GM18867 (cell line): ENCODE results near the gene FAM98B.
A peak's percentile ranks its signal among the peaks of the same experiment; 100 is the strongest.

Experiments used
- ATAC-seq: cut with Tn5 transposase; IDR thresholded peaks from one replicate; pipeline ENCODE4 v1.9.1; 2021; ENCODE audit warnings: mild to moderate bottlenecking, moderate library complexity; ENCODE audit not compliant: unreplicated experiment

The FAM98B gene

DNA sequence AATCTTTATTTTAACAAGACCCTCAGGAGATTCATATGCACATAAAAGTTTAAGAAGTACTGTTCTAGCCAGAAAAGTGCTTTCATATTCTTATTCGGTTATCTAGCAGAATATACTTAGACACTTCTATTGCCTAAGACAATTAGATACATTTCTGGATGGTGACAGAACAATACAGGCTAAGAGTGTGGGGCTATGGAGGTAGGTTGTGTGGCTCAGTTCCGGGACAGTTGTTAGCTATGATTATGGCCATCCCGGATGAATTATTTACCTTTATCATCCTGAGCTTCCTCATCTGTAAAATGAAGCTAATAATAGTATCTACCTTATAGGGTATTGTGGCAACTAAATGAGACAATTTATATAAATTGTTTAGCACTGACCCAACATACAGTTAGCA, 6.6 kb downstream of the FAM98B start:
- ATAC-seq: no peak

DNA sequence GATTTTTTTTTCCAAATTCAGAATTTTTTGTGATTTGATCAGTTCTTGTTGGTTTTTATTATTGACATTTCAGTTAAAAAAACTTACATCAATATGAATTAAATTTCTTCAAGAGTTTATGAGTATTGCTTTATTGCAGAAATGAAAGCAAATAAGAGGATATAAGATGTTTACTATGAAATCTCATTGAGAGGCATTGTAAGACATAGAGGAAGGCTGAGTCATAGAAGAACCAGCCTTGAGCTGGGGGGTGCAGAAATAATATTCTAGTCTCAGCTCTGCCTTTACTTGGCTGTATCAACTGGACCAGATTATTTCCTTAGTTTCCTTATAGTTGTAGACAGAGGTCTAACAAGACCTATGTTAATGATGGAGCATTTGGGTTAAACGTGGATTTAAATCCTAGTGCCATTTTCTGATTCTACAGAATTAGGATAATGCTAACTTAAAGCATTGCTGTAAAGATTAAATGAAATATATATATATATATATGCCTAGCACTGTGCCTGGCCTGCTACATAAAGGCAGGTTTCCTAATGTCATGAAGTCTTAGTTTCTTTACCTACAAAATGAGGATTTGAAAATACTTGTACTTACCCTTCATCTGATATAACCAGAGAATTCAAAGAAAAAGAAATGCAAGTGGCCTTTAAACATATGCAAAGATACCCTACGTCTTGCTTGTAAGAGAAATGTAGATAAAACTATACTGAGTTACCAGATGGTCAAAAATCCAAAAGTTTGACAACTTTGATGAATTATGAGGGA, 7.3 kb downstream of the FAM98B start:
- peak; percentile 86 for ATAC-seq

DNA sequence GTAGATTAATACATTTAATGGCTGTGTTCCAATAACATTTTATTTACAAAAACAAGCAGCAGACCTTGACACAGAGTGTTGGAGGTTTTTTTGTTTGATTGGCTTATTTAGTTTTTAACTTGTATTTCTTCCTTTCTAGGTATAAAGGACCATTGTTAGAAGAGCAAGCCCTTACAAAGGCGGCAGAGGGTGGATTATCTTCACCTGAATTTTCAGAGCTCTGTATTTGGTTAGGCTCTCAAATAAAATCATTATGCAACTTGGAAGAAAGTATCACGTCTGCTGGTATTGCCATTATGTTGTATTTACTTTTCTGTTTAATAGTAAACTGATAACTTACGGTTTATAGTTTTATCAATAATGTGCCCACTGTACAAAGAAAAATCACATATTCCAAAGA, 10.0 kb downstream of the FAM98B start:
- no peak for ATAC-seq

DNA sequence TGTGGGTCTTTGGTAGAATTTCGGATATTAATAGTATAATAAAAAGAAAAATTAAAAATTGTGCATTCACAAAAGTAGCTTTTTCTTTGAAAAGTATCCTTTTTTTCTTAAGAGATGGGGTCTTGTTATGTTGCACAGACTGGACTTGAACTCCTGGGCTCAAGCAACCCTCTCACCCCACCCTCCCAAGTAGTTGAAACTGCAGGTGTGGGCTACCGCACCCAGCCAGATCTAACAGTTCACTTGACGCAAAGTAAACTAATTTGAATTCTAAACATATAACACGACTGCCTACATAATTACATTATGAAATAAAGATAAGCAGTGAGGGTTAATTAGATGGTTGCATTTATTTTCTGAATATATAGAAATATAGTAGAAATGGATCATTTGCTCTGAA, 10.7 kb downstream of the FAM98B start:
- ATAC-seq: no peak

DNA sequence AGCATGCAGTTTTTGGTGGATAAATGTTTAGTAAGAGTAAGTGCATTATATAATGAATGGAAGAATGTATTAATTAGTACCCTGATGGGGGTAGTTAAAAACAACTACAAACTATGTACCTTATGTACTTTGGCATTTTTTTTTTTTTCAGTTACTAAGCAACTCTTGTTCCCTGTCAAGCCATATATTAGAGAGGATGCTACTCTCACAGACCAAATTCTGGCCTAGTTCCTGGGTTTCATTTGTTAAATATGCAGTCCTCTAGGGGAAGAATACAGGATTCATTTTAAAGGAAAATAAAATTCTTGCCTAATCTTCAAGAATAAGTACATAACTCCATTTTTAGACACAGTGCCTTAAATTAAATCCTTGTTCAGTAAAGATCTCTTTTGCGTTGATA, 16.9 kb downstream of the FAM98B start:
- ATAC-seq: no peak

DNA sequence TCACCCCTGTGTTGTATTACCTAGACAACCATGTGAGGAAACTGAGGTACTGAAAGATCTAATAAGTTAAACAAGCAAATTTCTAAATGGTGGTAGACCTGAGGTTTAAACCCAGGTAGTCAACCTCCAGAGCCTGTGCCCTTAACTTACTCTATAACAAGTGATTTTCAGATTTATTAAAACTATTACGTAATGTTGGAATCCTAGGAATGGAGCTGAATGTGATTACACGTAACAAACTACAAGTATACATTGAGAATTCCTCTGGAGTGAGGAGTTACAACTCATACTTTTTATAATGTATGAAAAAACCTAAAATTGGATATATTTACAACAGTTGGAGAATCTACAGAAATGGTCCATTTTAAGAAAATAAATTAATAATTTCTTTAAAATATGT, 18.0 kb downstream of the FAM98B start:
- no peak for ATAC-seq

DNA sequence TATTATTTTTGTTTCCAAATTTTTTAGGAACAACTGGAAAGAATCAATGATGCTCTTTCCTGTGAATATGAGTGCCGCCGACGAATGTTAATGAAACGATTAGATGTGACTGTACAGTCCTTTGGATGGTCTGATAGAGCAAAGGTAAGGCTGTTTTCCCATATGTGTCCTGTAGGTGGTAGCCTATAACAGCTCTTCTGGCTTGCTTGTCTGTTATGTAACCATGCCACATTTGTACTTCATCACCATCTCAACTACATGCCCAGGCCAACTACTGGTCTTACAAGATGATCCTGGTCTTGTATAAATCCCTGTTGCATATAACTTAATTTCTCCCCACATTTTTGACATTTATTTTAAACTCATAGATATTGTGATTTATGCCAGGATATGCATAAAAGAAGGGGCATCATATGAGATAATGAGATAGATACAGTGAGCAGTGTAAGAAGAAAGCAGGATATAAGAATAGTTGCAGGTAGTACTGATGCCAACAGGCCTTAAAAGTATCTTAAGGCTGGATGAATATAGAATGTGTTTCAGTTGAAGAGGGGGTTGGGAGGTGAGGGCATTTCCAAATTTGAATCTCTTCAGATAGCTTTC, 20.3 kb downstream of the FAM98B start:
- ATAC-seq: peak; percentile 99

DNA sequence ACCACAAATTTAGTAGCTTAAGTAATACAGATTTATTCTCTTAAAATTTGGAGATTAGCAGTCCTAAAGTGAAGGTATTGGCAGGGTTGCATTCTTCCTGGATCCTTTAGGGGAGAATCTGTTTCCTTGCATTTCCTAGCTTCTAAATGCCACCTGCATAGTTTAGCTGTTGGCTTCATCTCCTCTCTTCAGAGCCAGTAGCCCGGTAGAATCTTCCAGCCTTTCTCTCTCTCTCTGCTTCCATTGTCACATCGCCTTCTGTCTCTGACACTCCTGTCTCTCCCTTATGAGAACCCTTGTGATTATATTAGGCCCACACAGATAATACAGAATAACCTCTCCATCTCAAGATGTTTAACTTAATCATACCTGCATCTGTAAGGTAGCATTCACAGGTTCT, 21.4 kb downstream of the FAM98B start:
- no peak for ATAC-seq

DNA sequence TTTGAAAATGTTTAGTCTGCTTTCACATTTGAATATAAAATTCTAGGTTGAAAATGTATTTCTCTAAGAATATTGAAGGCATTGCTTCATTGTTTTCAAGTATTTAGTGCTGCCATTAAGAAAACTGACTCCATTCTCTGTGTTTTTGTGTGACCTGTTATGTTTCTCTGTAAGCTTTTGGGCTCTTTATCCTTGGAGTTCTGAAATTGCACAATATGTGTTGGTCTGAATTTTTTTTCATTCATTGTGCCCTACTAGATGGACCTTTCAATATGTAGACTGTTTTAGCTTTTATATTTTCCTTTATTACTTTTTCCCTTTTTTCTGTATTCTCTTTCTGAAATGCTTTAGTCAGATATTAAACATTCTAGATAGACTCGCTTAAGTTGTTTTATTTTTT, 22.2 kb downstream of the FAM98B start:
- ATAC-seq: no peak

DNA sequence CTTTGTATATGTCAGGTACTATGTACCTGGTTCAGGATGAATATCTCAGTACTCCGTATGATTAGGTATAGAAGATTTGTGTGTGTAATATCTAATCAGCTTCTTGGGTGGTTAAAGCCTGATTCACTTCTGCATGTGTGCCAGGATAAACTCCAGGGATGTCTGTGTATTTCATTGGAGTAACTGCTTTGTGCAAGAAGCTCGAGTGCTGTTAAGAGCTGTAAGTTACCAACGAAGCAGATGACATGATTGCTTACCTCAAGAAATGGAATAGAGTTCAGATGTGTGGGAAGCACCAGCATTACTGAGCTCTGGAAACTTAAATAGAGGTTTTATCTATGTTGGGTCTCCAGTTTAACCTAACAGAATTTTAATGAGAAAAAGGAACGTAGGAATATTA, 23.7 kb downstream of the FAM98B start:
- ATAC-seq: no peak

DNA sequence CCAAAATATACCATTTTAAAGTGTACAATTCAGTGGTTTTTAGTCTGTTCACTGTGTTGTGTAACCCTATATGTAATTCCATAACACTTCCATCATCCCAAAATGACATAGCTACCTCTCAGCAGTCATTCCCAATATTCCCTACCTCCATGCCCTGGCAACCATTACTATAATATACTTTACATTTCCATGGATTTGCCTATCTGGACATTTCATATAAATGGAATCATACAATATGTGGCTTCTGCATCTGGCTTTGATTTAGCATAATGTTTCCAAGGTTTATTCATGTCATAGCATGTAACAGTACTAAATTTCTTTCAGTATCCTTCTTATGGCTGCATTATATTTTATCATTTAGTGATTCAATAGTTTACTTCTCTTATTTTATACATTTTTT, 25.3 kb downstream of the FAM98B start:
- no peak for ATAC-seq

DNA sequence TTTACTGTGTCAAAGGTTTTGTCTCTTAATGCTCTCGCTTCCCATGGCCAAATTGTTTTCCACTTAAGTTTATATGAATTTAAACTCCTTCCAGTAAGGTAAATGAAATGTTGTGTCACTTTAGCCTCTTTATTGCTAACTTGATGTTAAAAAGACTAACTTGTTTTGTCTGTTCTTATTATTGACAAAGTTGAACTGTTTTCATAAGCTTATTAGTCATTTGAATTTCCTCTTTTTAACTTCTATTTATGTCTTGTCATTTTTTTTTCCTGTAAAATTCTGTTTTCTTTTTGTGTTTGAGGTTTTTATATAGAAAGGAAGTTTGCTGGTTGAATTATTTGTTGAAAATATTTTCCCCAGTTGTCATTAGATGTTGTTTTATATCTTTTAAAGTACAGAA, 25.8 kb downstream of the FAM98B start:
- no peak for ATAC-seq

DNA sequence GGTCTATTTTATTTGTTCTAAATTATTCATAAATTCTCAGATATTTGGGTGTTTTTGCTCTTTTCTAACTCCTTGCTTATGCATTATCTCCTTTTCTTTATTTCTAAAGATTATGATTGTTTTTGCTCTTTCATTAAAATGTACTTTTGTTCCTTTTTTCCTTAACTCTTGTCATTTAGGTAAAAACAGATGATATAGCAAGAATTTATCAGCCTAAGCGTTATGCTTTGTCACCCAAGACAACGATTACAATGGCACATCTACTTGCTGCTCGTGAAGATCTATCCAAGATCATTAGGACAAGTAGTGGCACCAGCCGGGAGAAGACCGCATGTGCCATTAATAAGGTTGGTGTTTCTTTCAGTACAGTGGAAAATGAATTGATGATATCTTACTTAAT, 27.2 kb downstream of the FAM98B start:
- no peak for ATAC-seq

DNA sequence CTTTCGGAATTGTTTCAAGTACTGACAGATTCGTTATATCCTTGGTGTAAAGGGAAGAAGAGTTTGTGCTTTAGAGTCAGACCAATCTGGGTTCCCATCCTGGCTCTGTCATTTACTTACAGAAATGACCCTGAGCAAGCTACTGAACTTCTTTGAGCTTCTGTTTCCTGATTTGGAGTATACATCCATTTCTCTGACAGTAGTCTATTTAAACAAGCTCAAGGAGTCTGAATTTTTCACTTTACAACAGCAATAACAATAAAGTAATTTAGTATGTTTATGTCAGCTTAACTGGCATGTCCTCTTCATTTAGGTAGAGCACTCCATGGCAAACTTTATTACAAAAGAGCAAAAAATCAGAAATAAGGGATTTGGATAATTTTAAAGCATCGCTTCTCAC, 27.8 kb downstream of the FAM98B start:
- no peak for ATAC-seq

DNA sequence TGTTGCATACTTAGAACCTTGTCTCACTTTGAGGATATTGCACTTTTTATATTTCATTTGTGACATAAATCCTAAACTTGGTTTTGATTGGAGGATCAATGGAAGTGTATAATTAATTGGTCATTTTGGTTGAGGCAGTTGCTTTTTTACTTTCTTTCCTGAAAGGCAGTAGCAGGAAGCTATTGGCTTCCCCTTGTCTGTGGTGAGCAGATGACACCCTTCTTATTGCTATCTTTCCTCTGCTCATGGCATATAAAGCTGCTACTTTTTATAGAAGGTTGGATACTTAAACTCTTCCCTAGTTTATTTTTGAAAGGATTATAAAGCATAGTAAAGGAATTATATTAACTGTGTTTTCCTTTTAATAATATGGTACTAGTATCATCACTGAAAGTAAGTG, 28.6 kb downstream of the FAM98B start:
- no peak for ATAC-seq

DNA sequence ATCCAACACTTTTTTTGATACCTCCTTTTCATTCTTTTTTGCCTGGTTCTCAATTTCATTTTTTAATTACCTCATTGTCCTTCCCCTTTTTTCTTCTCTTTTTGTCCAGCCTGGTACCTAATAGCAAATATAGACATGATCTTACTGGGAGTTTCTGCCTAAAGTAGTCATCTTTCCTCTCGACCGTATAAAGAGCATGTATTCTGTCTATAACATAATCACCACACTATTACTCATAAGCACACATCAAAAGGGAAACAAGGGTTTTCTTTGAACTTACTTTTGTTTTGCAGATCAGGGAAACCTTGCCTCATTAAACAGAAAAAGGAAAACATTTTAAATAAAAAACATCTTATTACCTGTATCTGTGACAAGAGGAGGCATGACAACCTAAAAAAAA, 33.0 kb downstream of the FAM98B start:
- no peak for ATAC-seq

DNA sequence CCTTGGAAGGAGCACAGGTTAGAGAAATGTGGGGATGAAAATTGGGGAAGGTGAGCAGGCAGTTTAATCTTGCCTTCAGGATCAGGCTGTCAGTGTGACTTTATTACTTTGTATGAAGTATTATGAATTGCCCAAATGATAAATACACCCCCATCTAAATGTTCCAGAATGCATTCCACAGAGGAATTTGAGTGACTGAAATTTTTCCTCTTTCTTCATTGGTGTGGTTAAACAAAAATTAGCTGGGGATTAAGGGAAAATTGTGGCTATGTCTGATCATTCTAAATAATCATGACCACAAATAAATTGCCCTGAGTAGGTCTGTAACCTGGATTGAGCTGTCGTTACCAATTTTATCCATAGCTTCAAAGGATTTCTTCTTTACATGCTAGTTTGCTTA, 33.5 kb downstream of the FAM98B start:
- ATAC-seq: no peak

DNA sequence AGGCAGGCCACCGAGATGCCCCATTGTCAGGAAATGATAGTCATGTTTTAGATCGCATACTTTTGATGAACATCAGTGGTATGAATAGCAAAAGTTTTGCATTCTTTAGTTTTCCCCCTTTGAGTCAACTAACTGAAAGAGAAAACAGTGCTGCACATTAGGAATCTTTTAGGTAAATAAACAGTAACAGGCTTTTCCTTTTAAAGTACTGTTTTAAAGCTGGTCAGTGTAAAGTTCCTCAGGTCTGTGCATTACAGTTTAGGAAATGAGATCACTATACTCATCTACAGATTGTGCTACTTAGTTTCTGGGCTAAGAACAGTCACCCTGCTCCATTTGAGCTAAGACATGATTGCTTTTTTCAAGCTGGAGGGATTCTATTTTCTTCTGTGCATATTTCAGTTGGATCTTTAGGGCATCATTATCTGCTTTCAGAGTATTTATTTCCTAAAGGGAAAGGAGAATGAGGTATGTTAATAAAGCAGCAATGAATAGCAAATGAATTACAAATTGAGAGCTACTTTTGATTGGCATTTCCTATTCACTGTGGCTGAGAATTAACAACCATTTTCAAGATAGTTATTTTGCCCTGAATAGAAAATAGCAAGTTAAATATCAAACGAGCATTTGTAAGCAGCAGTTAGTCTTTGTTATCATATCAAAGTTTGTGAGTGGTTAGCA, 36.5 kb downstream of the FAM98B start:
- no peak for ATAC-seq

DNA sequence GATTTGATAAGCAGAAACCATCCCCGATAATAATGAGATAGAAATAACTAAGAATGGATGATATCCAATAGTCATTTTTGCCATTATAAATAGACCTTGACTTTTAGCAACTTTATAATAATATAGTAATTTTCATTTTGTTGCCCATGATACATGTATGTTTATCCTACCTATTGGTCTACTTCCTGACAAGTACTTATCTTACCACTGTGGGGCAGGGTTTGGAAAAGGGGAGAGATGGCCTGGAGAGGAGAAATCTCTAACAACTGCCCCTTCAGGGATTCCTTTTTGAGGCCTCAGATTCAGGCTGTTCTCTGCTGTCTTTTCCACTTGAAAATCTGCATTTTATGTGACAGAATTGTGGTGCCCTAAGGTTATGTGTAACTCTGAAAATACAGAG, 42.2 kb downstream of the FAM98B start:
- no peak for ATAC-seq

DNA sequence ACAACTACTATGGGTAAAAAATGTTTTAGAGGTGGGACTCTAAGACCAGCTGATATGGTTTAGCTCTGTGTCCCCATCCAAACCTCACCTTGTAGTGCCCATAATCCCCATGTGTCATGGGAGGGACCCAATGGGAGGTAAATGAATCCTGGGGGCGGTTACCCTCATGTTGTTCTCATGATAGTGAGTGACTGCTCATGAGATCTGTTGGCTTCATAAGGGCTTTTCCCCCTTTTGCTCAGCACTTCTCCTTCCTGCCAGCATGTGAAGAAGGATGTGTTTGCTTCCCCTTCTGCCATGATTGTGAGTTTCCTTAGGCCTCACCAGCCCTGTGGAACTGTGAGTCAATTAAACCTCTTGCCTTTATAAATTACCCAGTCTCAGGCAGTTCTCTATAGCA, 45.7 kb downstream of the FAM98B start:
- no peak for ATAC-seq

DNA sequence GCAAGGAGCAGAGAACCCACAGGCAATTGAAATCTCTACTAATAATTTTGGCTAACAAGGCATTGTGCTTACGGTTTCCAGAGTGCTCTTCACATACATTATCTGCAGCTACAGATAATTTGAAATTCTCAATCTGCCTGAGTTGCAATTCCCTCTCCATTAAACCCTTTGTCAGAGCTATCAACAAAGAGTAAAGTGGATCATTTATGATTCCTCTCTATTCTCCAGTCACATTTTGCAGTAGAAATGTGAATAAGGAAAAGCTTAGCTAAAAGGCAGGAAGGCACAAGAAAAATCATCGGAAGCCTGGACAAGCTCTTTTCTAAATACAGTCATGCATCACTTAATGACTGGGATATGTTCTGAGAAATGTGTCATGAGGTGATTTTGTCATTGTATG, 49.6 kb downstream of the FAM98B start:
- no peak for ATAC-seq

DNA sequence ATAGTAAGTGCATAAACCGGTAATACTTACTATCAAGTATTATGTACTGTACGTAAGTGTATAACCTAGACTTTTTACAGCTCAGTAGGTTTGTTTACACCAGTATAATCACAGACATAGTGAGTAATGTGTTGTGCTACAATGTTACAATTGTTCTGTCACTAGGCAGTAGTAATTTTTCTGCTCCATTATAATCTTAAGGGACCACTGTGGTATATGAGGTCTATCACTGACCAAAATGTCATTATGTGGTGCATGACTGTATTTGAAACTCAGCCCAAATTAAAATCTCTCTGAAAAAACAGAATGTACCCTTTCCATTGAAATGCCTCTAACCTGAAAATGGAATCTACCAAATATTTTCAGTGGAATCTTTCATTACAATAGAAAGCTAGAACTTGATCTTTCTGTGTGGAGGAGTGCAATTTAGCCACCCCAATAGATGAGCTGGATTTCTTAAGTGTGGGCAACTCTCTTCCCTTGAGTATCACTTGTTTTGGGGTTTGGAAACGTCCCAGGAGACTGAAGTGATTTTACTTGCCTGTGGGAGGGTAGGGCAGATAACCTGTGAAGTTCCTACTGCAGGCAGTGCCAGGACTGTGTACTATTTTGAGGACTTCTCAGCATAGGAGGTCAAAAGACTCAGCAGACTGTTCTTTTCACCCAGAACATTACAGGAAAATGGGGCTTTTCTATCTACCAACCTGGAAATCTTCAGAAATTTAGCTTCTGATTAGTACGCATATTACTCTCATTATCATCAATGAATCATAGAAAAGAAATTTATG, 50.9 kb downstream of the FAM98B start:
- ATAC-seq: no peak
